B cell (primary cell): ENCODE data around the gene CDKN1C. TPM values are rescaled to one million over a fixed set of nuclear protein-coding genes. Genes with fewer than 3 reads are reported as not detected.

Experiments
- ATAC-seq: fragments of 200-7000 bp; cut with Tn5 transposase; one replicate; pipeline ENCODE4 v1.10.0; 2021; ENCODE audit warnings: low read depth, mild to moderate bottlenecking, moderate number of reproducible peaks, moderate library complexity
- CTCF ChIA-PET: fragments of 350-600 bp; sonication (Branson Sonifier 250); formaldehyde crosslinking; loops from one replicate; lab custom pipeline; 2021; ENCODE audit warnings: antibody characterized with exemption, inconsistent platforms; lab: Charles Lee
- POLR2A ChIA-PET: fragments of 350-600 bp; sonication (Branson Sonifier 250); formaldehyde crosslinking; loops from one replicate; lab custom pipeline; 2021; ENCODE audit warnings: antibody characterized with exemption; lab: Charles Lee
- DNase-seq: peaks from one replicate; pipeline ENCODE4 v3.0.0; 2013
- H2AFZ ChIP-seq: 2 replicates; pipeline ENCODE4 v1.6.1; 2012; ENCODE audit warnings: mild to moderate bottlenecking, low read depth, low read length; ENCODE audit not compliant: insufficient read depth, poor library complexity, severe bottlenecking
- H3K27ac ChIP-seq, 2 donors: 1 replicate in 1 of 2; 2 replicates in 1 of 2; pipeline ENCODE4 v1.5.1; 2012 to 2013; ENCODE audit warnings: low read length in 2 of 2, mild to moderate bottlenecking in 2 of 2, moderate library complexity in 1 of 2
- H3K27me3 ChIP-seq, 4 experiments: fragments of 200-600 bp in 1 of 4; sonication (generic) in 1 of 4; replicated peaks in 1 of 4; 1 replicate in 2 of 4; 2 replicates in 2 of 4; pipeline versions ENCODE4 v1.6.1 to v1.7.0; 2013 to 2016; ENCODE audit warnings: low read length in 3 of 4, mild to moderate bottlenecking in 2 of 4, mixed read lengths in 1 of 4, moderate library complexity in 1 of 4; ENCODE audit not compliant: insufficient read depth in 4 of 4, control insufficient read depth in 3 of 4; ENCODE audit errors: control extremely low read depth in 1 of 4
- H3K36me3 ChIP-seq, 2 experiments: replicated peaks in 1 of 2; 1 replicate in 1 of 2; 2 replicates in 1 of 2; pipeline versions ENCODE4 v1.6.1 to v1.7.1; 2013; ENCODE audit warnings: low read length in 1 of 2; ENCODE audit not compliant: insufficient read depth in 2 of 2, control insufficient read depth in 1 of 2; ENCODE audit errors: control extremely low read depth in 1 of 2, extremely low read depth in 1 of 2
- H3K4me1 ChIP-seq, 2 donors: fragments of 200-600 bp in 1 of 2; sonication (generic) in 1 of 2; 1 replicate in 1 of 2; 2 replicates in 1 of 2; pipeline versions ENCODE4 v1.5.1 to v1.6.1; 2013 to 2017; ENCODE audit warnings: low read length in 2 of 2; ENCODE audit not compliant: control insufficient read depth in 2 of 2, insufficient read depth in 2 of 2
- H3K4me2 ChIP-seq: replicated peaks from 2 replicates; pipeline ENCODE3; 2012; ENCODE audit warnings: mild to moderate bottlenecking, low read depth, low read length; ENCODE audit not compliant: poor library complexity, severe bottlenecking
- H3K4me3 ChIP-seq, 5 experiments: fragments of 200-600 bp in 1 of 5; sonication (generic) in 1 of 5; 1 replicate in 3 of 5; 2 replicates in 2 of 5; pipeline versions ENCODE4 v1.5.1 to v1.7.0; 2011 to 2016; ENCODE audit warnings: low read length in 4 of 5, mild to moderate bottlenecking in 4 of 5, low read depth in 2 of 5, control low read depth in 1 of 5, moderate library complexity in 1 of 5; ENCODE audit not compliant: insufficient read depth in 1 of 5; ENCODE audit errors: control extremely low read depth in 1 of 5, extremely low read depth in 1 of 5
- H3K79me2 ChIP-seq: fragments of 200-600 bp; sonication (generic); one replicate; pipeline ENCODE4 v1.6.0; 2016; ENCODE audit warnings: low read length; ENCODE audit not compliant: control insufficient read depth, insufficient read depth
- H3K9ac ChIP-seq: fragments of 200-600 bp; sonication (generic); 2 replicates; pipeline ENCODE4 v1.6.1; 2017; ENCODE audit warnings: mild to moderate bottlenecking, low read length, moderate library complexity
- H3K9me3 ChIP-seq, 3 donors: one replicate each; pipeline versions ENCODE4 v1.6.1 to v1.7.1; 2013; ENCODE audit warnings: low read length in 2 of 3; ENCODE audit not compliant: control insufficient read depth in 2 of 3, insufficient read depth in 1 of 3; ENCODE audit errors: control extremely low read depth in 1 of 3
- H4K20me1 ChIP-seq: 2 replicates; pipeline ENCODE4 v1.6.0; 2012; ENCODE audit warnings: mild to moderate bottlenecking, low read length; ENCODE audit not compliant: insufficient read depth, control insufficient read depth, poor library complexity, severe bottlenecking
- H3K27ac Mint-ChIP-seq: one replicate; pipeline ENCODE4 v1.8.0; 2021; ENCODE audit warnings: mixed read lengths
- H3K27me3 Mint-ChIP-seq: one replicate; pipeline ENCODE4 v1.8.0; 2021; ENCODE audit warnings: mixed read lengths
- H3K4me1 Mint-ChIP-seq: one replicate; pipeline ENCODE4 v1.8.0; 2021; ENCODE audit warnings: mixed read lengths
- H3K4me3 Mint-ChIP-seq: one replicate; pipeline ENCODE4 v1.8.0; 2021; ENCODE audit warnings: mixed read lengths
- H3K9me3 Mint-ChIP-seq: one replicate; pipeline ENCODE4 v1.8.0; 2022; ENCODE audit warnings: mixed read lengths; ENCODE audit not compliant: insufficient read depth
- EZH2 ChIP-seq: IDR thresholded peaks from 2 replicates; pipeline ENCODE4 v1.6.1; 2012; ENCODE audit warnings: borderline replicate concordance, low read depth, mild to moderate bottlenecking, moderate library complexity, low read length; ENCODE audit not compliant: insufficient read depth, poor library complexity, severe bottlenecking
- whole genome bisulfite sequencing: methylation state at CpG from one replicate; pipeline ENCODE4 v1.1.5; 2013; ENCODE audit warnings: missing lambda C conversion rate; ENCODE audit not compliant: insufficient coverage; 5-methylcytosine and 5-hydroxymethylcytosine counted together
- intact Hi-C: fragments of 100-400 bp; cut with micrococcal nuclease; formaldehyde crosslinking; loops from one replicate; pipeline ENCODE4 v1.10.0; 2022
- polyA plus RNA-seq: library from polyadenylated mRNA; depleted of rRNA; stranded (reverse); fragments of >200 nt; gene quantifications from 2 replicates; pipeline ENCODE4 v1.2.3, GENCODE V29; 2012
- total RNA-seq, 2 donors: library from RNA; stranded (reverse); fragments of 120-200 nt in 1 of 2; gene quantifications; 1 replicate in 1 of 2; 2 replicates in 1 of 2; pipeline versions ENCODE4 v1.2.3 to v1.2.4, GENCODE V29; 2013 to 2022
- TF ChIP-seq, protein P1 (sequence below): fragments of 200-600 bp; IDR thresholded peaks from one replicate; pipeline ENCODE4 v1.8.0; 2022; ENCODE audit warnings: antibody characterized with exemption, mild to moderate bottlenecking

CDKN1C gene
- total and polyA plus RNA-seq, 2 donors (not counting 1 experiment from before 2014, with no cell fraction given): 0.58 to 8.0 TPM

DNA sequence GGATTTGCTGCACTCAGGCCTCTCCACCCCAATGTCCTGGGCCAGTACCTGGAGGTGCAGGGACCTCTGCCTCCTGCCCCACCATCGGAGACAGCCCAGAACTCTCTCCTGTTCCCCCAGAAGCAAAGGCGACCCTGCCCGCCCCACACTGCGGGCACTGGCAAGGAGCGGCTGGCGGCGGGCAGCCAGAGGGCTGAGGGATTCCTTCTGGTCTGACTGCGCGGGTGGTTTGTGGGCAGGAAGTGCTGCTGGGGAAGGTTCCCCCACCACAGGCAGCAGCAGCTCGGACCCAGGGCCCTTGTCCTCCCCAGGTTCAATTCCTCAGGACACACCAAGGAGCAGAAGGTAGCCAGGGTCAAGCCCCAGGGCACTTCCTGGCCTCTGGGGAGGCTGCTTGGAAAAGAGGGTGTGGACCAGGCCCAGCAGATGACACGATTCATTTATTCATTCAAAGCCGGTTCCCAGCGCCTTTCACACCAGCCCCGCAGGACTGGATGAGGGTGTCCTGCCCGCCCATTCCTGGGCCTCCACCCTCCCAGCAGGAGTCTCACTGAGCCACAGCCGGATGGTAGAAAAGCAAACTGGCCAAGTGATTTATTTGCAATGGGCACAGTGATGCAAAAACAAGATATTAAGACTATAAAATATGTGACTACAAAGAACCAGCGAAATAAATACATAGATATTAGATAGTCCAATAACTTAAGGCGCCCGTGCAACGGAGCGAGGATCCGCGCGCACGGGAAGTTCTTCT, 42.5 kb upstream of the CDKN1C start:
- peak overlapping the region; percentile 94 for H3K4me2 ChIP-seq
- peak overlapping the region in 1 of 5 experiments; percentile 50 for H3K4me3 ChIP-seq
- Mint-ChIP-seq H3K4me3 (peak overlapping the region; percentile 85), H3K4me1 (peaks cover 16% of the 10 kb centered on the region), H3K9me3 (no peaks in the 10 kb centered on the region), H3K27me3 (peaks cover 28% of the 10 kb centered on the region), H3K27ac (no peak overlapping the region)
- peaks cover 25 to 28% of the 10 kb centered on the region in 2 donors for H3K4me1 ChIP-seq
- no peak for DNase-seq
- ATAC-seq: no peak
- H3K79me2 ChIP-seq: no peaks in the 10 kb centered on the region
- H4K20me1 ChIP-seq: peaks cover 5% of the 10 kb centered on the region
- TF ChIP-seq, protein P1, sequence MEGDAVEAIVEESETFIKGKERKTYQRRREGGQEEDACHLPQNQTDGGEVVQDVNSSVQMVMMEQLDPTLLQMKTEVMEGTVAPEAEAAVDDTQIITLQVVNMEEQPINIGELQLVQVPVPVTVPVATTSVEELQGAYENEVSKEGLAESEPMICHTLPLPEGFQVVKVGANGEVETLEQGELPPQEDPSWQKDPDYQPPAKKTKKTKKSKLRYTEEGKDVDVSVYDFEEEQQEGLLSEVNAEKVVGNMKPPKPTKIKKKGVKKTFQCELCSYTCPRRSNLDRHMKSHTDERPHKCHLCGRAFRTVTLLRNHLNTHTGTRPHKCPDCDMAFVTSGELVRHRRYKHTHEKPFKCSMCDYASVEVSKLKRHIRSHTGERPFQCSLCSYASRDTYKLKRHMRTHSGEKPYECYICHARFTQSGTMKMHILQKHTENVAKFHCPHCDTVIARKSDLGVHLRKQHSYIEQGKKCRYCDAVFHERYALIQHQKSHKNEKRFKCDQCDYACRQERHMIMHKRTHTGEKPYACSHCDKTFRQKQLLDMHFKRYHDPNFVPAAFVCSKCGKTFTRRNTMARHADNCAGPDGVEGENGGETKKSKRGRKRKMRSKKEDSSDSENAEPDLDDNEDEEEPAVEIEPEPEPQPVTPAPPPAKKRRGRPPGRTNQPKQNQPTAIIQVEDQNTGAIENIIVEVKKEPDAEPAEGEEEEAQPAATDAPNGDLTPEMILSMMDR: no peak
- TF ChIP-seq EZH2: no peak
- 6% methylated on average over 18 of the region's 25 CpGs for WGBS
- H3K36me3 ChIP-seq: no peaks in the 10 kb centered on the region
- CTCF ChIA-PET: interaction anchor here (1.5 to 2.5 kb wide), 2 partner anchors 395 to 625 kb away, joined by 4 to 28 read pairs; no protein-coding TSS in a partner anchor
- POLR2A ChIA-PET: no interaction called here
- no peak overlapping the region for H3K9ac ChIP-seq
- H3K9me3 ChIP-seq: peaks cover 0 to 6% (median 0%) of the 10 kb centered on the region in 3 donors
- peaks cover 0 to 57% (median 17%) of the 10 kb centered on the region in 4 experiments for H3K27me3 ChIP-seq
- intact Hi-C loops: no loop called here
- H3K27ac ChIP-seq: no peak overlapping the region
- peak overlapping the region; percentile 52 for H2AFZ ChIP-seq
